ENCODE data around the gene NT5M.

The NT5M gene

DNA sequence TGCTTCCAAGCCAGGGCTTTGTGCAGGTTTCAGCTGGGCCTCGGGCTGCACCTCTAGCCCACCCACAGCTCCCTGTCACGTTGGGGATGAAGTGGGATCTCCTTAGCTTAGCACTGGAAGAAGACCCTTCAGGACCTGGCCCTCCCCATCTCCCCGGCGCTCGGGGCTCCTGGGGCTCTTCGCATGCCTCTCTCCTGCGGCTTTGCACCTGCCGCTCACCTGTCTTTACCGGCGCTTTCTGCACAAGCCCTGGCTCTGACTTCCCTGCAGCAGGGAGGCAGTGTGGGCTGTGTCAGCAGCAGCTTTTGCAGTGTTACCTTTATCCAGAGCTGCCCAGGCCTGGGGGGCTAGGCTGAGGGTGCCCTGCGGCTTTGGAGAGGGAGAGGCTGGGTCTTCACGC lies 52.3 kb downstream of the NT5M start:
- no peak for DNase-seq

DNA sequence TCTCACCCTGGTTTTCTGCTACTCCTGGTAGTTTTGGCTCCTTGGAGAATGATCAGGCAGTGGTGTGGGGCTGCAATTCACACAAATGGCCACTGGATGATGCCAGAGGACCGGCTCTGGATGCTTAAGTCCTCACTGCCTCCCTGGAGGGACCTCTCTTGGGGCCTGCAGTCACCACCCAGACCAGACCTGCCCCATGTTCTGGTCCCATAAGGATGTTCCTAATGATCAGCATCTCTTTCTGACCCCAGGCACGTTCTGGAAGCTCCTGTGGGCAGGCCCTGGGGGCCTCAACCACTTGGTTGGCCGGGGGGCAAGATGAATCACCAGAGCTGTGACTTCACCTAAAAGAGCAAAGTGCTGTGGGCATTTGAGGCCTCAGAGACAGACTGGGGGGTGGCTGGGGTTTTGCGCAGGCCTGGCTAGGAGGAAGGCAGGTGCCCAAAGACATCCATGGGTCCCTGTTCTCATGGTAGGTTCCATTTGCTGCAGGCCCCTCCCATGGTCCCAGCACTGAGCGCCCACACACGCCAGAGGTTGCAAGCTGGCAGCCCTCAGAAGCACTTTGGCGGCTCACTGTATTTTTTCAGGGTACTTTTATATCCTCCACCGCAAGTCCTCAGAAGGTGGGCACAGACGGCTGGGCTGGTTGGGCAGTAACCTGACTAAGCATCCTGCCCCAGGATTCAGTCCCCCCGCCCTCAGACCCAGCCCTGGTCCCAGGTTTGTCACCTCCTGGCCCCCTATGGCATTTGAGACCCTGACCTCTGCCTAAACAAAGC lies 53.2 kb downstream of the NT5M start:
- peak; percentile 97 to 98 for DNase-seq

DNA sequence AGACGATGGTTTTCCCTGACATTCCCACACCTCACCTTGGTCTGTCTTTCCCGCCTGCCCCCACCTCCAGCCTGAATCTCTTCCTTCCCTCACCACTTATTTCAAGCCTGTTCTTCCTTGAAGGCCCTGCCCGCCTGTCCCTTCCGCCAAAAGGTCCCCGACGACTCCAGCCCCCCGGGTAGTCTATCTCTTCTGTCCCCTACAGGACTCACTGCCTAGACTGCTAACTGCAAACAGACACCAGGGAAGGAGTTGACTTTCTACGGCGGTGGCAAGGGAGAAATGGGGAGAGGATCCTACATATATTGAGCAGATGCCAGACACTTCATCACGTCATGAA lies 53.7 kb downstream of the NT5M start:
- no peak for DNase-seq

DNA sequence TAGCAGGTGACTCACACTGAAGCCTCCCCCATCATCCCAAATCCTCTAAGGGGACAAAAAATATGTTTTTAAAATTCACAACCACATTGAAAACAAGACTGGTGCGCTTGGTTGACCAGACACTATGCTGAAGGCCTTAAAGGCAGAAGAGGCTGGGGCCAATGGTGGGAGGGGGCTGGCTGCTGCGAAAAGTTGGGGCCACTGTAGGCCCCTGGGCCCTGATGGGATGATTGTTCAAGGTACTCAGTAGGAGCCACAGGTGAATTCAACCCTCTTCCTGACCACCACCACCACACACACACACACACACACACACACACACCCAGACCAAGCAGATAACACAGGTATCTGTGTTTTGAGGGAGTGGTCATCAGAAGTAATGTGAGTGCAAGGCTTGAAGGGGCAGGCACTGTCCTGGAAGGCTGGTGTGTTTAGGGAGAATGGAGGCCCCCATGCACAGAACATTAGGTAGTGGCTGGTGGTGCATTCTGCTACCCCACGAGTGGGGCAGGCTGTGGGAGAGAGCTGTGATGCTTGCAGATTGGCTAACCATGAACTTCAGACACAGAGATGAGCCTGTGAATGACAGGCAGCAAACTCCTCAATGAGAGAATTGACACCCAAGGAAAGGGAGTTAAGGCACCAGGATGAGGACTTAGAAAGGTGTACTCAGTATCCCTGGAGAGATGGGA lies 55.0 kb downstream of the NT5M start:
- no peak for DNase-seq

DNA sequence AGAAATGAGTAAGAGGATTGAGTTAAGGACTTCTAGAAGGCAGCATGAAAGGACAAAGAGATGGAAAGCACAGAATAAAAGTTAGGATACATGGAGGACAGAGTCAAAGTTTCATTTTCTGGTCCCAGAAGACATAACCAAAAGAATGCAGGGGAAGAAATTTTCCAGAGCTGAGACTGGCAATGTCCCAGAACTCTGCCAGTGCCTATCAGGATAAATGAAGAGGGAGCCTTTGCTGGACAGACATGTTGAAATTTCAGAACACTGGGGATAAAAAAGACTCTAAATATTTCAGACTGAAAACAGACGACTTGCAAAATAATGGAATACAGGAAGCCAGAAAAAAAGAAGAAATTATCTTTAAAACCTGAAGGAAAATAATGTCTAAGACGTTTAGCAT lies 55.7 kb downstream of the NT5M start:
- no peak for DNase-seq

DNA sequence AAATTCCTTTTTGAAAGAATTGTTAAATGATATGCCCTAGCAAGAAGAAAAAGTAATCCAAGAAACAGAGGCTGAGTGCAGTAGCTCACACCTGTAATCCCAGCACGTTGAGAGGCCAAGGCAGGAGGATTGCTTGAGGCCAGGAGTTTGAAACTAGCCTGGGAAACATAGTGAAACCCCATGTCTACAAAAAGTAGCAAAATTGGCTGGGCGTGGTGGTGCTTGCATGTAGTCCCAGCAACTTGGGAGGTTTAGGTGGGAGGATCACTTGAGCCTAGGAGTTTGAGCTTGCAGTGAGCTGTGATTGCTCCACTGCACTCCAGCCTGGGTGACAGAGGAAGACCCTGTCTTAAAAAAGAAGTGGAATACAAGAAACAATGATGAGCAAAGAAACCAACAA lies 56.1 kb downstream of the NT5M start:
- no peak for DNase-seq

DNA sequence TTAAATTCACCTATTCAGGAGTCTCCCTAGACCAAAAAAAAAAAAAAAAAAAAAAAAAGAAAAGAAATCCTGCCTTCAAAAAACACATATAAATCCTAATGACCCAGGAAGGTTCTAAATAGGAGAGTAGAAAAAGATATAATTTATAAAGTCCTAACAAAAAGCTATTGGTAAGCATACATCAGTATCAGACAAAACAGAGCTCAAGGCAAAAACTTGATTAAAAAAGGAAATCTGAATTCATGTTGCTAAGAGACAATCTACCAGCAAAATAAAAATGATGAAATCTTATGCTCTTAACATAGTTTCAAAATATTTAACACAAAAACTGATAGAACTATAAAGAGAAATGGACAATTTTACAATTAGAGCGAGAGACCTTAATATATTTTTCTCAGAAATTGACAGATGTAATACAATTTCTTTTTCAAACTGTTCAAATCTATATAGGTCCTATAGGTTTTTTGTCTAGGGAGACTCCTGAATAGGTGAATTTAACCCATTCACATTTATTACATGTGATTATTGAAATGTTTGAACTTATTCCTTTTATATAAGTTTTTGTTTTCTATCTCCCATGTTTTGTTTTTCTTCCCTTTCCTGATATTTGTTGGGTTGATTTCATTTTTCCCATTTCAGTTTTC lies 57.0 kb downstream of the NT5M start:
- DNase-seq: no peak

DNA sequence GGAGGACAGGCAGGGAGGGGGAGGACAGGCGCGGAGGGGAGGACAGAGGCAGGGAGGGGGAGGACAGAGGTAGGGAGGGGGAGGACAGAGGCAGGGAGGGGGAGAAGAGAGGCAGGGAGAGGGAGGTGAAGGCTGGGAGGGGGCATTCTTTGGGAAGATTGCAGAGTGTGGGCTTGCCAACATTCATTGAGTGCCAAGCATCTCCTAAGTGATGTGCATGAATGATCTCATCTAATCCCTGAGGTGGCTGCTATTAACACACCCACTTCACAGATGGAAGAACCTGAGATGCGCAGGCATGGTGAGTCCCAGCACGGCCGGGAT lies 58.3 kb downstream of the NT5M start:
- DNase-seq: no peak

DNA sequence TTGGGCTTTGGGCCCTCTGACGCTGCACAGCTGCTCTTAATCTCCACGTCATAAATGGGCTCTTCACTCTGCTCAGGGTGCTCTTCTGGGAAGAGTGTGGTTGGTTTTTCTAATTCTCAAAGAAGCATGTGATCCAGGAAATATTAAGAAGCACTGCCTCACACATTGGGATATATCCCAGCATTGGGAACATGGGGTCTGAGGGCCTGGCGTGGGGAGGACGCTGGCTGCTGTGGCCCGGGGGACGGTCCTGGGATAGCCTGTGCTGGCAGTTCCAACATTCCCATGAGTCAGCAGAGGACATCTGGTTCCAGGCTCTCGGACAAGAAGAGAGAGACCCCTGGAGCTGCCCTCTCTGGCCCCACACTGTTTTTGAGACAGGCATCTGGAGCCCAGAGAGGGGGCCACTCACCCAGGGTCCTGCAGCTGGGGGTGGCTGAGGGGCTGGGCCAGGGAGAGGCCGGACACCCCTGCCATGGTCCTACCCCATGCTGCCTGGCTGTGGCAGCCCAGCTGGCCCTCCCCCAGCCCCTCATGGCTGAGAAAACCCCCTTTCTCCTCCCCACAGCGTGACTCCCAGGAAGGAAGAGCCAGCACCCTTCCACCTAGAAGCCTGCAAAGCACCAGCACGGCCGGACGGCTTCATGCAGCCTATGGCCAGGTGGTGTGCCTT lies 58.8 kb downstream of the NT5M start:
- DNase-seq: peak in 1 of 2 experiments; percentile 57

DNA sequence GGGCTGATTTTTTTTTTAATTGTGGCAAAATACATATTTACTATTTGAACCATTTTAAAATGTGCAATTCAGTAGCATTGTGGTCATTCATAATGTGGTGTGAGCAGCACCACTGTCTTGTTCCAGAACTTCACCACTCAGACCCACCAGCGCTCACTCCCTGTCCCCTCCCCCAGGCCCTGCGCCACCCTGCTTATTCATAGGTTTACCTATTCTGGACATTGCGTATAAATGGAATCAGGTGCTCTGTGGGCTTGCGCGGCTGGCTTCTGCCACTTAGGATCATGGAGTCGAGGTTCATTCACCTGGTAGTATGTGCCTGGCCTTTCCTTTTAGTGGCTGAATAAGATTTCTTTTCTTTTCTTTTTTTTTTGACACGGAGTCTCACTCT lies 59.4 kb downstream of the NT5M start:
- no peak for DNase-seq

DNA sequence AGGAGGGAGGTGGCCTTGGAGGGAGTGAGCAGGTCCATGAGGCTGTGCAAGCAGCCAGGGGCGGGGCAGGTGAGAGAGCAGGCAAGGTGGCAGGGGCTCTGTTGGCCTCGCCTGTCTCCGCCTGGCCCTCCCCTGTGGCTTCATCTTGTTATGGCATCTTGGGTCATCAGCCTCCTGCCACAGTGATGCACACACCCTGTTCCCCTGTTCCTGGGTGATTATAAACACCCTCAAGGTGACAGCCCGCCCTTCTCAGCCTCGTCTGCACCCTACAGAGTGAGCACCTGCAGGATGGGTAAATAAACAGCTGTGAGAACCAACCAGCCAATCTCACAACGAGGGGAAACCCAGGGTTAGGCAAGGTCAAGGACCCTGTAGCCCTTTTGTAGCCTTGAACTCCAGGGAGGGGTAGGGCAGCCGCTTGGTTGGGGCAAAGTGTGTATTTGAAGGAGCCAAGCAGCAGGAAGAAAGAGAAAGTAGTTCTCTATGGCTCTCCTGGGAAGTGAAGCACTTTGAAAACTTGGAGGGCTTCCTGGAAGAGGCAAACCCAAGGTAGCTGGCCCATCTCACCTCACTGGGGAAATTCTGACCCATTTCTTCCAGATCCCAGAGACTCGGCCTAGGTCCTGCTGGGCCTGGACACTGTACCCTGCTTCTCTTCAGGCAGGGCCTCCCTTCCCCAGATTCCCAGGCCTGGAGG lies 60.6 kb downstream of the NT5M start:
- DNase-seq: peak; percentile 90 to 98

DNA sequence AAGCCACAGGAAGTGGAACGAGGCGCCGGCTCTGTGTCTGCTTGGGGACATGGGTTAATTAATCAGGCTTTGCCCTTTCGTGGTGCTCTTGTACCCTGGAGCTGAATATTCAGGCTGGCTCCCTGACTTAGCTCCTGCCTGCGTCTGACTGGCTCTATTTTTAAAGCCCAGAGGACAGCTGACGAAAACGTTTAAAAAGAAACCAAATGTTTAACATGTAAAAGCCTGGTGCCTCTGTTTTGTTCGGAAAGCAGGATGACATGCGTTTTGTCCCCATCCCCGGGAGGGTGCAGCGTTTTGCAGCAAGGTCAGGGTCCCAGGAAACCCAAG lies 61.1 kb downstream of the NT5M start:
- peak; percentile 66 to 80 for DNase-seq

DNA sequence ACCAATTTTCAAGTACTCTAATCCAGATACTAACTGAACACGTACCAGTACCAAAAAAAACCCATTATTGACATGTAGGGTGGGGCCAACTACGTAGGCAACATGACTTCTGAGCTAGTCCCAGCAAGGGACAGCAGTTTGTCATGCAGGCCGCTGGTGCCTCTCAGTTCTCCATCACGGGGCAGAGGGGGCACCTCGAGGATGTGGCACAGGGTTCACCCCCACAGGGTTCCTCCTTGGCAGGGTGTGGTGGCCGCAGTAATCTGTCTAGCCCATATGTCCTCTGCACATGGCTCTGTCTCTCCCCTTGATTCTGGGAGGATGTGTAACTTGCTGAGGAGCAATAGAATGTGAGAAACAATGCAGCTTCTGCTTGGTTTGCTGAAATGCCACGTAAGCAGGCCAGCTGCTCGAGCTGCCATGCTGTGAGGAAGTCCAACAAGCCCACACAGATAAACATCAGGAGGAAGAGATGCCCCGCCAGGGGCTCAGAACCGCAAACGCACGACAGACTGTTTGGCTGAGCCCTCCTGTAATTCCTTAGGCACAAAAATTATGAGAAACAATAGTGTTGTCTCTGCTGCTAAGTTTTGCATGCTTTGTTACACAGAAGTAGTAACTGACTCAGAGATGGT lies 62.4 kb downstream of the NT5M start:
- no peak for DNase-seq

DNA sequence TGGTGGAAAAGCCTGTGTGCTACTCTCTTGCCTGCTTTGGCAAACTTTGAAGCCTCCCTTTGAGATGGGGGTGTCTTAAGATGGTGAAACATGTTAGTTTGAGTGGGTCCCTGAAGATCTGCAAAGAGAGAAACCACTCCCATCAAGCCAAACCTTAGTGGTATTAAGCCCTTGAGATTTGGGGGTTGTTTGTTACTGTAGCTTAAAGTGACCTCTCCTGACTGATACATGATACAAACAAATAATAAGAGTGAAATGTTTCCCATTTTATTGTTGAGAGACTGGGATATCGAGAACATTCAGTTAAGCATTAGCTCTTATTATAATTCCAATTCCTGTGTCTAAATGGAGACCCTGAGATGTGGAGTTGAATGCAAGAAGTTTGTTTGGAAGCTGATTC lies 63.1 kb downstream of the NT5M start:
- DNase-seq: no peak

DNA sequence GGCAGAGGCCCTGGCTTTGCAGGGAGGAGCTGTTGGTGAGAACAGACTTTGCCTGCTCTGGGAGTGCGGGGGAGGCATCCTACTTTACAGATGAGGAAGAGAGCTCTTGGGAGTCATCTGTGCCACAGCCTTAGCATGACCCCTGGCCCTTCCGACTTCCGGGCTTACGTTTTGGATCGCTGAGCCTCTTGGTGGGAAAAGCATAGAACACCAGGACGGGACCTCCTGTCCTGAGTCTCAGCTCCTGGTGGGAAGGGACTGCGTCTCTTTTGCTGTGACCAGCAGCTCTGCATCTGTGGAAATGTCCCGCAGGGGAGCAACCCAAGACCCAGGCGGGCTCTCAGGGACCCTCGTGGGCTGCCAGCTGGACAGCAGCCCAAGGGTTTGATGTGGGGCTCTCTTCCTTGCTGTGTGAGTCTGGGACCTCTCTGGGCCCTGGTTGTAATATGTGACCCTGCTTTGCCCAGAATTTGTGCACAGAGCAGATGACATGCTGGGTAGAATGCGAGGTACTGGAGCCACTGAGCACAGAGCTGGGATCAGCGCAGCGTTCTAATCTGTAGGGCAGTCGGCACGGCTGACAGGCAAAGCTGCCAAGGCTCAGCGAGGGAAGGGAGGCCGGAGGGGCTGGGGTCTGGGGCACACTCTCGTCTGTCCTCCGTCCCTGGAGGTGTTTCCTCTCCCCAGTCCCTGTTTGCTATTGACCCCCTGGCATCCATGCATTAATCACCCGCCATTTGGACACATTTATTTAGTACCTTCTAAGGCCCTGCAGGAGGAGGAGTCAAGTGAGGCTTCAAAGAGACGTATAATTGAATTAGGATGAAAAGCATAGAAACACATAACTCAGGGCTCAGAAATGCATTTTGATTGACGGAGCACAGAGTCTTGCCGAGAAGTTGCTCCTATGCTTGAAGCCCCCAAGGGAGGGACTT lies 64.0 kb downstream of the NT5M start:
- no peak for DNase-seq

DNA sequence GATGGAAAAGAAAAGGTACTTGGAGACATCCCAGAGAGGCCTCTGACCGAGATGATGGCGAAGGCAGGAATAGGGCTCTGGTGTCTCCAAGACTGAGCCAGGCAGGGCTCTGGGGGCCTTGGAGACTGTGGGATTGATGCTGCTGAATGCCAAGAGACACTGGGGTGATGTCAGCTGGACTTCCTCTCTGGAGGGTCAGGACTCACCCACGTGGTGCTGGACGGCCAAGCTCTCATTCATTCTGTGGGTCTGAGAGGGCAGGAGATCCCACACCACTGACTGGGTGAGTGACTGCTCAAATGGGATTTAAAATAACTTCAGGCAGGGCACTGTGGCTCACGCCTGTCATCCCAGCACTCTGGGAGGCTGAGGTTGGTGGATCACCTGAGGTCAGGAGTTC lies 64.8 kb downstream of the NT5M start:
- no peak for DNase-seq

DNA sequence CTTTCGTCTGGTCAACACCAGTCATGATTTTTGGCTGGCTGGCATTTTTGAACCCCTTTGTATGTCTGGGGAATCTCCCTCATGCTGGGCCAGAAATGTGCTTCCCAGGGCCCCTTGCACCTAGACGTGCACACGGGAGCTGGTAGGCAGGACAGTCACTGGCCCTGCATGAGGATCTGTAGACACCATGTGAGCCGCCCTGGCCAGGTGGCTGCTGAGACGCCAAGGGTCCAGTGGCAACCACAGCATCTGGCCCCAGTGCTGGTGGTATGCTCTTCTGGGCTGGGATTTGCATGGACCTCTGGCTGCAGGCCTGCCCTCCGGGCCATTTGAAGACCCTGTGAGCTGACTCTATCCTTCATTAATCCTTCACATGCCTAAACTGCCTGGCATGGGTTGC lies 67.5 kb downstream of the NT5M start:
- no peak for DNase-seq

DNA sequence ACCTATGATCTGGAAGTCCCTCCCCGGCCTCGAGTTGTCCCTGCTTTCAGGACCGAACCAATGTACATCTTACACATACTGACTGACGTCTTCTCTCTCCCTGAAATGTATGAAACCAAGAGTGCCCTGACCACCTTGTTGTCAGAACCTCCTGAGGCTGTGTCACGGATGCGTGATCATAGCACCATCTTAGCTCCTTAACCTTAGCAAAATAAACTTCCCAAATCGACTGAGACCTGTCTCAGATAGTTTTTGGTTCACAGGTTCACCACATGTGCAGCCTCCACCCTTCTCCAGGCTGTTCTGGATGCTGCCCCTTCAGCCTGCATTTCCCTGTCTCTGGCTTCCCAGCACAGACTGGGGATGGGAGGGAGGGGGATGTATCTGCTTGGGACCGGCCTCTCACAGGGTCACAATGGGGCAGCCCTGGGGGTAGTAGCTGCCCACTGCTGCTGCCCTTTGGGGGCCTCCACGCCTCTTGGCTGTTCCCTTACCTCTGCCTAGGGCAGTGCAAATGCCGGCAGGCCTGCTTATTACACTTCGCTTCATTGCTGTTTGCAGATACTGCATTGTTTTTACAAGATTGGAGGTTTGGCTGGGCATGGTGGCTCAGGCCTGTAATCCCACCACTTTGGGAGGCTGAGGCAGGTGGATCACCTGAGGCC lies 69.8 kb downstream of the NT5M start:
- DNase-seq: no peak

DNA sequence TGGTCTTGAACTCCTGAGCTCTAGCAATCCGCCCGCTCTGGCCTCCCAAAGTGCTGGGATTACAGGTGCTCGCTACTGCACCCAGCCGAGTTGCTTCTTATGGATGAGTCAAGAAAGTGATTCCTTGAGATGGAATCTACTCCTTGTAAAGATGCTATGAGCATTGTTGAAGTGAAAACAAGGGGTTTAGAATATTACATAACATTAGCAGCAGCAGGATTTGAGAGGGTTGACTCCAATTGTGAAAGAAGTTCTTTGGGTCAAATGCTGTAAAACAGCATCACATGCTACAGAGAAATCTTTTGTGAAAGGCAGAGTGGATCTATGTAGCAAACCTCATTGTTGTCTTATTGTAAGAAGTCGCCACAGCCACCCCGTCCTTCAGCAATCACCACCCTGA lies 72.7 kb downstream of the NT5M start:
- DNase-seq: no peak

DNA sequence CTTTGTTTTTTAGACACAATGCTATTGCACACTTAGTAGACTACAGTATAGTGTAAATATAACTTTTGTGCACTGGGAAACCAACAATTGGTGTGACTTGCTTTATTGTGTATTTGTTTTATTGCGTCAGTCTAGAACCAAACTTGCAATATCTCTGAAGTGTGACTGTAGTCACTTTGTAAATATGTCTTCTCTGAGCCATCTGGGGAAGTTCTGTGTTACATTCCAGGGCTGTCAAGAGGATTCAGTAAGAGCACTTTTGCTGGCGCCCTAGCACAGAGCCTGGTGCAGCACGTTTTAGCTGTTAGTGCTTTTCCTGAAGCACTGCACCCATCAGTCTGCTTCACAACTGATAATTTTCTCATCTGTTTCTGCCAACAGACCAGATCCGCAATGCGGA lies 73.2 kb downstream of the NT5M start:
- no peak for DNase-seq
